Measurements from ENCODE around the gene NRSN2.

Gene NRSN2

GRCh38 chr20:358891-359555 is 12.1 kb downstream of the NRSN2 start:
- Mint-ChIP-seq H3K4me3 (no peak overlapping the region), H3K9me3 (no peaks in the 10 kb centered on the region), H3K27ac (no peak overlapping the region)

GRCh38 chr20:361561-361960 is 14.7 kb downstream of the NRSN2 start:
- Mint-ChIP-seq H3K27ac (no peak overlapping the region), H3K27me3 (peaks cover 3% of the 10 kb centered on the region), H3K4me3 (no peak overlapping the region), H3K9me3 (no peaks in the 10 kb centered on the region), H3K36me3 (ENCODE audit: low read depth) (no peaks in the 10 kb centered on the region), H3K4me1 (peaks cover 28% of the 10 kb centered on the region)
- DNase-seq (no peak), ATAC-seq (no peak)

More at GRCh38 chr20:358891-359555, 12.1 kb downstream of the NRSN2 start:
- Mint-ChIP-seq H3K4me1 (peaks cover 13% of the 10 kb centered on the region), H3K27me3 (peaks cover 3% of the 10 kb centered on the region), H3K36me3 (ENCODE audit: low read depth) (no peaks in the 10 kb centered on the region)
- no peak for ATAC-seq
- no peak for DNase-seq

- H3K27me3 Mint-ChIP-seq, result peaks cover 6% of the 10 kb centered on the region
- H3K9me3 Mint-ChIP-seq, result no peaks in the 10 kb centered on the region
- H3K36me3 Mint-ChIP-seq (ENCODE audit: low read depth), result no peaks in the 10 kb centered on the region
- no peak overlapping the region for H3K4me3 Mint-ChIP-seq
- ATAC-seq (peak; percentile 73), DNase-seq (peak; percentile 64)
- H3K27ac Mint-ChIP-seq, result peak overlapping the region; percentile 79
- H3K4me1 Mint-ChIP-seq, result peaks cover 28% of the 10 kb centered on the region
Observed at GRCh38 chr20:362271-363254, 15.7 kb downstream of the NRSN2 start.

GRCh38 chr20:363319-364078 is 16.6 kb downstream of the NRSN2 start:
- Mint-ChIP-seq H3K27me3 (peaks cover 6% of the 10 kb centered on the region), H3K9me3 (no peaks in the 10 kb centered on the region), H3K27ac (no peak overlapping the region), H3K4me1 (peaks cover 28% of the 10 kb centered on the region), H3K36me3 (ENCODE audit: low read depth) (no peaks in the 10 kb centered on the region), H3K4me3 (no peak overlapping the region)
- DNase-seq (no peak), ATAC-seq (peak; percentile 27)

- Mint-ChIP-seq H3K4me3 (no peak overlapping the region), H3K27me3 (peaks cover 6% of the 10 kb centered on the region), H3K4me1 (peaks cover 30% of the 10 kb centered on the region), H3K36me3 (ENCODE audit: low read depth) (no peaks in the 10 kb centered on the region), H3K27ac (no peak overlapping the region), H3K9me3 (no peaks in the 10 kb centered on the region)
- DNase-seq (no peak), ATAC-seq (no peak)
Observed at GRCh38 chr20:364905-365794, 18.2 kb downstream of the NRSN2 start.

GRCh38 chr20:366041-366718 is 19.3 kb downstream of the NRSN2 start:
- DNase-seq, result no peak
- no peak for ATAC-seq

GRCh38 chr20:366719-367485 is 20.0 kb downstream of the NRSN2 start:
- H3K9me3 Mint-ChIP-seq, result no peaks in the 10 kb centered on the region
- peaks cover 6% of the 10 kb centered on the region for H3K27me3 Mint-ChIP-seq
- peaks cover 33% of the 10 kb centered on the region for H3K4me1 Mint-ChIP-seq
- ATAC-seq (no peak), DNase-seq (no peak)
- H3K4me3 Mint-ChIP-seq, result no peak overlapping the region
- no peak overlapping the region for H3K27ac Mint-ChIP-seq
- no peaks in the 10 kb centered on the region for H3K36me3 Mint-ChIP-seq (ENCODE audit: low read depth)

More at GRCh38 chr20:366041-366718, 19.3 kb downstream of the NRSN2 start:
- Mint-ChIP-seq H3K27me3 (peaks cover 6% of the 10 kb centered on the region), H3K27ac (no peak overlapping the region), H3K9me3 (no peaks in the 10 kb centered on the region), H3K36me3 (ENCODE audit: low read depth) (no peaks in the 10 kb centered on the region), H3K4me1 (peaks cover 32% of the 10 kb centered on the region), H3K4me3 (no peak overlapping the region)

- Mint-ChIP-seq H3K4me3 (no peak overlapping the region), H3K9me3 (no peaks in the 10 kb centered on the region), H3K27ac (no peak overlapping the region), H3K4me1 (peaks cover 35% of the 10 kb centered on the region), H3K36me3 (ENCODE audit: low read depth) (no peaks in the 10 kb centered on the region), H3K27me3 (peaks cover 6% of the 10 kb centered on the region)
- ATAC-seq (no peak), DNase-seq (no peak)
Observed at GRCh38 chr20:367486-367887, 20.6 kb downstream of the NRSN2 start.

- Mint-ChIP-seq H3K36me3 (ENCODE audit: low read depth) (no peaks in the 10 kb centered on the region), H3K4me1 (peaks cover 44% of the 10 kb centered on the region), H3K27ac (no peak overlapping the region), H3K4me3 (no peak overlapping the region), H3K27me3 (peaks cover 6% of the 10 kb centered on the region), H3K9me3 (no peaks in the 10 kb centered on the region)
- ATAC-seq (no peak), DNase-seq (no peak)
Observed at GRCh38 chr20:368915-369314, 22.0 kb downstream of the NRSN2 start.

- peaks cover 39% of the 10 kb centered on the region for H3K4me1 Mint-ChIP-seq
- no peak for DNase-seq
- no peak for ATAC-seq
- no peaks in the 10 kb centered on the region for H3K9me3 Mint-ChIP-seq
- no peaks in the 10 kb centered on the region for H3K36me3 Mint-ChIP-seq (ENCODE audit: low read depth)
- H3K27ac Mint-ChIP-seq, result no peak overlapping the region
- no peak overlapping the region for H3K4me3 Mint-ChIP-seq
- H3K27me3 Mint-ChIP-seq, result peaks cover 6% of the 10 kb centered on the region
Observed at GRCh38 chr20:370151-370600, 23.3 kb downstream of the NRSN2 start.

GRCh38 chr20:370977-371754 is 24.3 kb downstream of the NRSN2 start:
- Mint-ChIP-seq H3K27ac (no peak overlapping the region), H3K27me3 (peaks cover 6% of the 10 kb centered on the region), H3K36me3 (ENCODE audit: low read depth) (no peaks in the 10 kb centered on the region), H3K4me3 (no peak overlapping the region), H3K4me1 (peaks cover 30% of the 10 kb centered on the region), H3K9me3 (no peaks in the 10 kb centered on the region)
- ATAC-seq (no peak), DNase-seq (no peak)

All from activated naive CD8-positive, alpha-beta T cell treated with anti-CD3 and anti-CD28 coated beads, Interleukin-2, amount 50 U/mL, for 24 hours (primary cell).